Activated naive CD4-positive, alpha-beta T cell treated with anti-CD3 and anti-CD28 coated beads for 36 hours (primary cell): ENCODE data around the gene ADRM1. TPM values are rescaled to one million over a fixed set of nuclear protein-coding genes. Genes with fewer than 3 reads are reported as not detected.

Experiments used
- CTCF ChIA-PET: fragments of 350-600 bp; sonication (Branson Sonifier 250); formaldehyde crosslinking; loops from one replicate; lab custom pipeline; 2021; ENCODE audit warnings: antibody characterized with exemption; lab: Charles Lee
- DNase-seq: peaks from one replicate; pipeline ENCODE4 v3.0.0-alpha.2; 2020
- H3K27ac Mint-ChIP-seq: one replicate; pipeline ENCODE4 v1.8.0; 2021; ENCODE audit warnings: mild to moderate bottlenecking, mixed read lengths
- H3K27me3 Mint-ChIP-seq: one replicate; pipeline ENCODE4 v1.8.0; 2021; ENCODE audit warnings: low read depth, mixed read lengths
- H3K36me3 Mint-ChIP-seq: one replicate; pipeline ENCODE4 v1.8.0; 2021; ENCODE audit warnings: low read depth, mixed read lengths
- H3K4me1 Mint-ChIP-seq: one replicate; pipeline ENCODE4 v1.8.0; 2021; ENCODE audit warnings: low read depth, mixed read lengths
- H3K4me3 Mint-ChIP-seq: one replicate; pipeline ENCODE4 v1.8.0; 2021; ENCODE audit warnings: mild to moderate bottlenecking, moderate library complexity, mixed read lengths
- H3K9me3 Mint-ChIP-seq: one replicate; pipeline ENCODE4 v1.8.0; 2021; ENCODE audit warnings: mixed read lengths
- intact Hi-C: fragments of 100-400 bp; cut with micrococcal nuclease; formaldehyde crosslinking; loops from one replicate; pipeline ENCODE4 v1.15.1; 2023
- total RNA-seq, 2 experiments: library from RNA; stranded (reverse); gene quantifications; one replicate each; pipeline ENCODE4 v1.2.3, GENCODE V29; 2021

The ADRM1 gene
- total RNA-seq, 2 experiments from 2014 or later = 77.4 to 81.5 TPM

DNA sequence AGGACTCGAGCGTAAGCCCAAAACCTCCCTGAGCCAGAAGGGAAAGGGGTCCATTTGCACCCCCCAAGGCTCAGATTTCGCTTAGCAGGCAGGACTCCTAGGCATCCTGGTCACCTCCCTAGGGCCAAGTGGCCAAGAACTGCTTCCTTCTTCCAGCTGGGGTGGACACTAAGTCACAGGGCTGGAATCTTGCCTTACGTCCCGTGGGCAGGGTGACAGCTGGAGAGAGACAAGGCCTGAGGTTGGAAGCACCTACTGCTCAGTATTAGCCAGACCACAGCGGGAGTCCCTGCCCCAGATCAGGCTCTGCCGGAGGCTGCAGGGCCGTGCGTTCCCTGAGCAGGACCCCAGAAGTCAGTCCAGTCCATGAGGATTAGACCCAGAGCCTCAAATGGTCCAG is 44.6 kb downstream of the ADRM1 start:
- Mint-ChIP-seq H3K4me1 (no peaks in the 10 kb centered on the region), H3K27ac (no peak overlapping the region), H3K36me3 (no peaks in the 10 kb centered on the region), H3K27me3 (peaks cover 3% of the 10 kb centered on the region), H3K4me3 (no peak overlapping the region), H3K9me3 (peaks cover 6% of the 10 kb centered on the region)
- no peak for DNase-seq
- intact Hi-C loops = no loop called here
- CTCF ChIA-PET = interaction anchor here (1.1 kb wide), 1 partner anchor 46 kb away, joined by 3 read pairs; no protein-coding TSS in a partner anchor

DNA sequence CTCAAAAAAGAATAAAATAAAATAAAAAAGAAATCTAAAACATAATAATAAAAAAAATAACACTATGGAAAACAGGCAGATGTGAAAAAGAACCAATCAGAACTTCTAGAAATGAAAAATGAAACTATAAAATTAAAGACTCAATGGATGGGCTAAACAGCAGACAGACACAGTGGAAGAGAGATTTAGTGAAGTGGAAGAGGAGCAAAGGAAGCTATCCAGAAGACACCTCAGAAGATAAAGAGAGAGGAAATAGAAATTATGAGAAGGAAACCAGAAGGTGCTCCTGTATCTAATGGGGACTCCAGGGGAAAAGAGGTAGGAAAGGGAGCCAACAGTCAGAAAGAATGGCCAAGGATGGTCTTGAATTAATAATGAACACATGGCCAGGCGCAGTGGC is 45.8 kb downstream of the ADRM1 start:
- Mint-ChIP-seq H3K9me3 (peaks cover 6% of the 10 kb centered on the region), H3K36me3 (no peaks in the 10 kb centered on the region), H3K4me3 (no peak overlapping the region), H3K27ac (no peak overlapping the region), H3K4me1 (no peaks in the 10 kb centered on the region), H3K27me3 (no peaks in the 10 kb centered on the region)
- CTCF ChIA-PET = interaction anchor here (1.1 kb wide), 1 partner anchor 47 kb away, joined by 3 read pairs; no protein-coding TSS in a partner anchor
- no peak for DNase-seq
- intact Hi-C loops = no loop called here

DNA sequence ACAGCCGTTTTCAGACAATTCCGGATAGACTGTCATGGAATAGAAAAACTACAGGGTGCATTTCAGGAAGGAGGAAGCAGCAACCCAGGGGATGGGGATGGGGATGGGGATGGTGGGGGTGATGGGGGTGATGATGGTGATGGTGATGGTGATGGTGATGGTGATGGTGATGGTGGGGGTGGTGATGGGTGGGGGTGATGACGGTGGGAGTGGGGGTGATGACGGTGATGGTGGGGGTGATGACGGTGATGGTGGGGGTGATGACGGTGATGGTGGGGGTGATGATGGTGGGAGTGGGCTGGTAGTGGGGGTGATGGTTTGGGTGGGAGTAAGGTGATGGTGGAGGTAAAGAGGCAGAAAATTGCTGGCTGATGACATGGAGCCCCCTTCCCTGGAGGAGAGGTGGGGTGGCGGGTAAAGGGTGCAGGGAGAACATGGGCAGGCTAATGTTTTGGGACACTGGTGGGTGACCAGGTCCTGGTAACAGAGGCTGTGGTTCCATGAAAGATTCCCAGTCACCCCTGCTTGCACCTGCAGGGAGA is 46.8 kb downstream of the ADRM1 start:
- CTCF ChIA-PET = no interaction called here
- no peaks in the 10 kb centered on the region for H3K27me3 Mint-ChIP-seq
- no peak overlapping the region for H3K4me3 Mint-ChIP-seq
- H3K9me3 Mint-ChIP-seq = peaks cover 6% of the 10 kb centered on the region
- intact Hi-C loops = no loop called here
- DNase-seq = no peak
- no peaks in the 10 kb centered on the region for H3K4me1 Mint-ChIP-seq
- H3K36me3 Mint-ChIP-seq = no peaks in the 10 kb centered on the region
- H3K27ac Mint-ChIP-seq = no peak overlapping the region

DNA sequence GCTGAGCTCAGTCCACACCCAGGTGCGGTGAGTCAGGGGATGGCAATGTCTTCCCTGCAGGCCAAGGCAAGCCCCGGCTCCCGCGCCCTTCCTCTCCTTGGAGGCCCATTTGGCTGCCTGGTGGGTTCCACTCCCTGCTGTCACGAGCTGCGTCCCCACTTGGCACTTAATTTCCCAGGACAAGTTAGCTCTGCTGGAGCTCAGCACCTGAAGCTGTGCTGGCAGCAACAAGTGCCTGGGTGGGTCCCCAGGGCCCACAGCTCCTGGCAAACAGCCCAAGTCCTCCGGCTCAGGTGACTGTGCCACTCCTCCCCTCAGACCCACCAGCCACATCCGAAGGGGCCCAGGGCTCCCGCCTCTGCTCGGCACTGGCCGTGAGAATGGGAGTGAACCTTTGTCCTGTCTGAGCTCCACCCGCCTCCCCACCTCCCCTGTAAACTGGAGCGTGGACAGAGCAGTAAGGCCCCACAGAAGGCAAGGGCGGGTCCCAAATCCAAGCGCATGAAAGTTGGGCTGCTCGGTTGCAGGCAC is 47.4 kb downstream of the ADRM1 start:
- H3K4me3 Mint-ChIP-seq = no peak overlapping the region
- H3K27ac Mint-ChIP-seq = no peak overlapping the region
- H3K36me3 Mint-ChIP-seq = no peaks in the 10 kb centered on the region
- H3K9me3 Mint-ChIP-seq = peaks cover 6% of the 10 kb centered on the region
- DNase-seq = no peak
- CTCF ChIA-PET = no interaction called here
- no peaks in the 10 kb centered on the region for H3K27me3 Mint-ChIP-seq
- no peaks in the 10 kb centered on the region for H3K4me1 Mint-ChIP-seq
- intact Hi-C loops = no loop called here

DNA sequence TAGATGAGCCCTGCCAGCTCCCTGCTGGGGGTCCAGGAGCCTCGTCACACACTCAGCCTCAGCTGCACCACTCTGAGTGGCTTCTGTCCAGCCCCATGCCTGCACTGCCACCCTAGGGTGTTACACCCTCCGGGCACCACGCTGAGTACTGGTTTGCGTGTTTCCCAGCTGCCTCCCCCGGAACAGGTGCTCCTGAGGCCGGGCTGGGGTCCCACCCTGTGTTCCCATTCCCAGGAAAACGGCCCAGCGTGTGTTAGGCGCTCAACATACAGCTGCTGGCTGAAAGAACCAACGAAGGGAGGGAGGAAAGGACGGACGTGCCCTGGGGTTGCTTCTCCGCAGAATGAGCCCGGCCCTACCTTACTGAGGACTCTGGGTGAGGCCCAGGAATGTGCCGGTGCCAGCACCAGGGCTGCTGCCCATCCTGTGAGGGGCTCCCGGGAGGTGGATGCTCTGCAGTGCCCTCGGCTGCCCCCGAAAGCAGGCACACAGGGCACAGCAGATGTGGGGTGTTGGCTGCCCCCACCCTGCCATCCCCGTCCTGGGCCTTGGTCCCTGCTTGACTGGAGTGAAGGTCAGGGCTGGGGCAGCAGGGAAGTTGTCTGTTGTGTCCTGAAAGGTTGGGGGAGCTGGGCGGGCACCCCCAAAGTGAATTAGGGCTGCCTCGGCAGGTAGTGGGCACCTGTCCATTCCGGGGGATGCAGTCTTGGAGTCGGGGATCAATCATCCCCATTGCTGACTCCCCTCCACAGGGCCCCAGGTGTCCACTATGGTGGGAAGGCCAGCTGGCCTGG is 48.0 kb downstream of the ADRM1 start:
- Mint-ChIP-seq H3K4me3 (no peak overlapping the region), H3K9me3 (peaks cover 6% of the 10 kb centered on the region), H3K36me3 (no peaks in the 10 kb centered on the region), H3K27me3 (no peaks in the 10 kb centered on the region), H3K27ac (no peak overlapping the region), H3K4me1 (no peaks in the 10 kb centered on the region)
- intact Hi-C loops = no loop called here
- CTCF ChIA-PET = no interaction called here
- DNase-seq = no peak

DNA sequence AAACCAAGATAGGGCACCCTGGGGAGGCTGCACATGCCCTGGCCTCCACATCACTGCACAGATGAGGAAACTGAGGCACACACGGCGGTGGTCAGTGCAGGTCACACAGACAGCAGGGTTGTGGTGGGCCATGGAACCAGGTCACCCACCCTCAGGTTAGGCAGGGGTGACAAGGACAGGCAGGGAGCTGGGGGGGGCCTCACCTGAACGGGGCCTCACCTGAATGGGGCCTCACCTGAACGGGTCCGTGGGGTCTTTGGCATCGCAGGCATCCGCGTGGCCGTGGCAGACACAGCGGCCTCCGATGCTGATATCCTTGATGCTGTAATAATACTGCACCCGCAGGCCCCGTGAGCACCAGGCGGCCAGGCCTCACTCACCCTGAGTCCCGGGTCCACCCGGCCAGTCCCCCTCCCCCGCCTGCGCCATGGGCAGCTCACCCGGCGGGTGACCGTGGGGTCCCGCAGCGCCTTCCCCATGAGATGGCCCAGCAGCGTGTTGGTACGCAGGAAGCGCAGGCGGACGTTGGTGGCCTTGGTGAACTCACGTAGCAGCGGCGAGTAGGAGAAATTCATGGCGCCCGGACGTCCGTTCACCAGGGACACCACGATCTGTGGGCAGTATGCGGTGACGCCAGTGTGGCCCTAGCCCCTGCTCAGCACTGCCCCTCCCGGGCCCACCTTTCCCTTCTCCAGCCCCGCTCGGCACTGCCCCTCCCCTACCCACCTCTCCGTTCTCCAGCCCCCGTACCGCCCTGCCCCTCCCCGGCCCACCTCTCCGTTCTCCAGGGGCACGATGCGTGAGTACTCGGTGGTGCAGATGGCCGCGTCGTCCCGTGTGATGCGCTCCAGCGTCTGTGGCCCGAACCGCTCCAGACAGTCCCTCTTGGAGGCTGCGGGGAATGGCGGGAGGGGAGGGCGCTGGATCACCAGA is 48.9 kb downstream of the ADRM1 start:
- no peak for DNase-seq
- H3K4me3 Mint-ChIP-seq = no peak overlapping the region
- intact Hi-C loops = no loop called here
- H3K9me3 Mint-ChIP-seq = peaks cover 6% of the 10 kb centered on the region
- H3K36me3 Mint-ChIP-seq = no peaks in the 10 kb centered on the region
- no peak overlapping the region for H3K27ac Mint-ChIP-seq
- CTCF ChIA-PET = no interaction called here
- H3K4me1 Mint-ChIP-seq = no peaks in the 10 kb centered on the region
- H3K27me3 Mint-ChIP-seq = peaks cover 1% of the 10 kb centered on the region

DNA sequence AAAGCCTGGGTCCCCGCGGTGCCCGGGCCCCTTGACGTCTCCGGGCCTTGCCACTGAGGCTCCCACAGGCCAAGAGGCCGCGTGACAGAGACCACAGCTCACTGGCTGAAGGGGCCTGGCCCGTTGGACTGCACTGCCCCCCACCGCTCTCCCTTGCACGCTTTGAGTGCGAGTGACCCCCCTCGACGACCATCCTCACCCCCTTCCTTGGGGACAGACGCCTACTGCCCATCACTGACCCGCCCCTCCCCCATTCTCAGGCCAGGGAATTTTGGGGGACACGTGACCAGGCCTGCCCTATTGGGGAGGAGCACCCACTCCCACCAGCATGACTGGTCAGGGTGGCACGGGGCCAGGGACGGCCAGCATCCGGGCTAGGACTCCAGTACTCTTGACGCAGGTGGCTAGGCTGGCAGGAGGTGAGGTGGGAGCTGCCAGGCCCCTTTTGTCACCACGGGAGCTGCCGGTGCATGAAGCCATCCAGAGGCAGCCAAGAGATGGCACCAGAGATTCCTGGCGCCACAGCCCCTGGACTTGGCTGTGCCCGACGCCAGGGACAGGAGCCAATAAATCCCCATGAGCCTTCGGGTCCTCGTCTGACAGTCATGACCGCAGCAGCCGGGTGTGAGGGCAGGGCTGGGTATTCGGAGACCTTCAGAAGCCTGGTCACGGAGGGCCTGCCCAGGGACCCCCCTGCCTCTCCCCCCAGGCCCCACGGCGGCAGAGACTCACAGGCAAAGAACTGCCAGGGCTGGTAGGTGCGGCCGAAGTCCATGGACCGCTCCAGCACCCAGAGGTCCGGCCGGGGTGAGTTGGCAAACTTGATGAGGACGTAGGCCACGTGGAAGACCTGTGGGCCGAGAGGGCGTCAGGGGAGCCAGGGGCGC is 49.8 kb downstream of the ADRM1 start:
- Mint-ChIP-seq H3K36me3 (no peaks in the 10 kb centered on the region), H3K27ac (no peak overlapping the region), H3K4me3 (no peak overlapping the region), H3K4me1 (no peaks in the 10 kb centered on the region), H3K27me3 (peaks cover 3% of the 10 kb centered on the region), H3K9me3 (peaks cover 6% of the 10 kb centered on the region)
- CTCF ChIA-PET = no interaction called here
- intact Hi-C loops = no loop called here
- DNase-seq = no peak

DNA sequence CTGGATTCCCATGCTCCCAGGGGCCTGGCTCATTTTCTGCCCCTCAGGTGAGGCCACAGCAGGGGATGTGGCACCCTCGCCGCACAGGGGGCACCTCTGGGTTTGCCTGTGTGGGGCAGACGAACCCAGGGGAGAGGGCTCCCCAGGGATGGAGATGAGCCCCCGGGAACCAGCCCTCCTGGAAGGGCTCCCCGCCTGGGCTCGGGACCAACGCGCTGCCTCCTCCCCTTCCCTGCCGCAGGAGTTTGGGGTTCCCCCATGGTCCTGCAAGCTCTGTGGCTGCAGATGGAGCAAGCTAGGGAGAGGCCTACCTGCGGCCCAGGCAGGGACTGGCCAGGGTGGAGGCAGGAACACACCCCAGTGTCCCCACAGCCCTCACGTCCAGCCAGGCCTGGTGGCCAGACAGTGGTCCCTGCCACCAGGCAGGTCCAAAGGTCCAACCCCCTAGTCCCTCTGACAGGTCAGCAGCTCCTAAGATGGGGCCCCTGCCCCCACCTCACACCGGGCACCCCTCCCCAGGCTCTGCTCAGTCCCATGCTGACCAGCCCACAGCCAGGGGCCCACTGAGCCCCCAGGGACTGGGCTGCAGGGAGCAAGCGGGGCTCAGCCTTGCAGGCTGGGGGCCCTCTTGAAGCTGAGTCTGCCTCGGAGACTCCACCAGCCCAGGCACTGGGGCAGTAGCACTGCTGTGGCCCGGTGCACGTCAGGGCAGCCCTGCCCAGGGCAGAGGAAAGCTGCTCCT is 50.7 kb downstream of the ADRM1 start:
- Mint-ChIP-seq H3K27ac (no peak overlapping the region), H3K4me3 (no peak overlapping the region), H3K9me3 (peaks cover 6% of the 10 kb centered on the region), H3K27me3 (peaks cover 3% of the 10 kb centered on the region), H3K4me1 (no peaks in the 10 kb centered on the region), H3K36me3 (no peaks in the 10 kb centered on the region)
- intact Hi-C loops = no loop called here
- CTCF ChIA-PET = no interaction called here
- no peak for DNase-seq

DNA sequence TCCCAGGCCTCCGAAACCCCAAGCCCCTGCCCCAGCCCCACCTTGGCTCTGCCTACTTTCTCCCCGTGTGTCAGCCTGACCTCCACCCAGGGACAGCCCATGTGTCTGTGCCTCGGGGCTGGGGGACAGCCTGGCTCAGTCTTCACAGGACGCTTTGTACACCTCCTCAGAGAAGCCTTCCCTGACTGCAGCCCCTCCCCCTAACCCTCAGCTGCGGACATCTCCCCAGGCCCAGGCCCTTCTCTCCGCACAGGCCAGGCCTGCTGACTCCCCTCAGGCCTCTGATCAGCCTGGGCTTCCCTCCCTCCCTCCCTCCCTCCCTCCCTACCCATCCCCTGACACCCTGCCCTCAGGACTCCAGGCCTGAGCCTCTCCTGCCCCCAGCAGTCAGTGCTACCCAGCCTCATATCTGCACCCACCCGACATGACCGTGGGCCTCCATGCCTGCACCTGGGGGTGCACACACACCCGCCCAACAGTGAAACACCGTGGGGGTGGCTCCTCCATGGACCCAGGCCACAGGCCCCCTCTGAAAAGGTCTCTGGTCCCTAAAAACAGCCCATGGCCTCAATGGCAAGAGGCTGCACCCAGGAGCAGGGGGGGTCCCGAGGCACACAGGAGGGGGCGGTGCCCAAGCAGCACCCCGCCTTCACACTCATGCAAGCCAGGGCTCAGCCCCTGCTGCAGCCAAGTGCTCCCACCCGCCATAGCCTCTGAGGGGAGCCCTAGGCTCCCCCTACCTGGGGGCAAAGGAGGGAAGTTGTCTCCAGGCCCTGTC is 51.4 kb downstream of the ADRM1 start:
- DNase-seq = no peak
- Mint-ChIP-seq H3K36me3 (no peaks in the 10 kb centered on the region), H3K4me3 (no peak overlapping the region), H3K4me1 (no peaks in the 10 kb centered on the region), H3K27me3 (peaks cover 3% of the 10 kb centered on the region), H3K9me3 (peaks cover 2% of the 10 kb centered on the region), H3K27ac (no peak overlapping the region)
- intact Hi-C loops = no loop called here
- CTCF ChIA-PET = no interaction called here

DNA sequence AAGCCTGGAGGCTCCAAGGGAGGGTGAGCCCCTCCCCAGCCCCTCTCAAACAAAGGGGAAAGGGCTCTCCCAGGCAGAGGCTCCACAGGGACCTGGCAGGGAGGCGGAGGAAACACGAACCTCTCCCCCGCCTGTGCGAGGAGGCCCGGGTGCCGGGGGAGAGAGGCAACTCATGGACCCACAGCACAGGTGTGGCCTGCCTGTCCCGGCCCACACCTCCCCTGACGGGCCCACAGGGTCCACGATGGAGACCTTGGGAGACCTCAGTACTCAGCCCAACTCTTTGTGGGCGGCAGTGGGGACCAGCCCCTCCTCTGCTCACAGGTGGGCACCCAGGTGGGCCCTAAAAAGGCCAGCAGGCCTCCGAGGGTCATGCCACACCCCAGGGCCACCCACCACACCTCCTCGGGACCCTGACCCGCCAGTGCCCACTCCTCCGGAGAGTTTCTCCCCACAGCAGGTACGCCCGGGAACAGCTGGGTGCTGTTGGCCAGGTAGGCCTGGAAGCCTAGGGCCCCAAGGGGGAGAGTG is 52.1 kb downstream of the ADRM1 start:
- no peak overlapping the region for H3K4me3 Mint-ChIP-seq
- DNase-seq = no peak
- H3K36me3 Mint-ChIP-seq = no peaks in the 10 kb centered on the region
- H3K27ac Mint-ChIP-seq = no peak overlapping the region
- H3K9me3 Mint-ChIP-seq = no peaks in the 10 kb centered on the region
- H3K27me3 Mint-ChIP-seq = peaks cover 3% of the 10 kb centered on the region
- intact Hi-C loops = no loop called here
- no peaks in the 10 kb centered on the region for H3K4me1 Mint-ChIP-seq
- CTCF ChIA-PET = no interaction called here
